Caco-2 (cell line): ENCODE data around the gene DGKQ. TPM values are rescaled to one million over a fixed set of nuclear protein-coding genes. Genes with fewer than 3 reads are reported as not detected.

ENCODE experiments used
- BruUV-seq: library from RNA; stranded (reverse); fragments of 400-500 nt; replicated peaks from 2 replicates; lab custom pipeline; 2021; lab: Mats Ljungman, UMichigan
- CTCF ChIA-PET: fragments of 300-600 bp; sonication (Branson Sonifier 250); formaldehyde crosslinking; loops from one replicate; lab custom pipeline; 2022; ENCODE audit warnings: antibody characterized with exemption; lab: Charles Lee
- POLR2A ChIA-PET: fragments of 300-600 bp; sonication (Branson Sonifier 250); formaldehyde crosslinking; loops from one replicate; lab custom pipeline; 2022; ENCODE audit warnings: antibody characterized with exemption; lab: Charles Lee
- DNase-seq, 2 experiments: peaks; one replicate each; pipeline versions ENCODE4 v3.0.0 to v3.0.0-alpha.2; 2020 to 2022
- H3K27me3 ChIP-seq: replicated peaks from 2 replicates; pipeline ENCODE4 v1.6.0; 2011; ENCODE audit warnings: low read length; ENCODE audit not compliant: control insufficient read depth, insufficient read depth
- H3K36me3 ChIP-seq: 2 replicates; pipeline ENCODE4 v1.5.1; 2011; ENCODE audit warnings: low read length; ENCODE audit not compliant: control insufficient read depth, insufficient read depth
- H3K4me1 ChIP-seq: fragments of 250-450 bp; sonication (Bioruptor Pico); 2 replicates; pipeline ENCODE4 v1.5.1; 2020; ENCODE audit warnings: mild to moderate bottlenecking
- H3K4me3 ChIP-seq: 2 replicates; pipeline ENCODE4 v1.5.1; 2011; ENCODE audit warnings: low read depth, mild to moderate bottlenecking, control low read depth, low read length
- H3K9me3 ChIP-seq: fragments of 250-450 bp; sonication (Bioruptor Pico); 2 replicates; pipeline ENCODE4 v1.5.1; 2020; ENCODE audit warnings: mild to moderate bottlenecking, moderate library complexity
- H3K27ac Mint-ChIP-seq: one replicate; pipeline ENCODE4 v1.8.0; 2022; ENCODE audit warnings: mixed read lengths; ENCODE audit not compliant: unreplicated experiment
- H3K27me3 Mint-ChIP-seq: one replicate; pipeline ENCODE4 v1.8.0; 2022; ENCODE audit warnings: mixed read lengths; ENCODE audit not compliant: insufficient read depth, unreplicated experiment
- H3K36me3 Mint-ChIP-seq: one replicate; pipeline ENCODE4 v1.8.0; 2022; ENCODE audit warnings: mild to moderate bottlenecking, mixed read lengths; ENCODE audit not compliant: insufficient read depth, unreplicated experiment
- H3K4me1 Mint-ChIP-seq: one replicate; pipeline ENCODE4 v1.8.0; 2022; ENCODE audit warnings: low read depth, mixed read lengths; ENCODE audit not compliant: unreplicated experiment
- H3K4me3 Mint-ChIP-seq: one replicate; pipeline ENCODE4 v1.8.0; 2022; ENCODE audit warnings: mild to moderate bottlenecking, moderate library complexity, mixed read lengths; ENCODE audit not compliant: unreplicated experiment
- H3K9me3 Mint-ChIP-seq: one replicate; pipeline ENCODE4 v1.8.0; 2022; ENCODE audit warnings: mixed read lengths; ENCODE audit not compliant: unreplicated experiment
- CTCF ChIP-seq, 2 experiments: fragments of 200-600 bp in 1 of 2; IDR thresholded peaks; 1 replicate in 1 of 2; 2 replicates in 1 of 2; pipeline versions ENCODE4 v1.5.1 to v1.8.0; 2011 to 2022; ENCODE audit warnings: antibody characterized with exemption in 1 of 2, control low read depth in 1 of 2, inconsistent platforms in 1 of 2, low read depth in 1 of 2, low read length in 1 of 2, mild to moderate bottlenecking in 1 of 2, moderate library complexity in 1 of 2; ENCODE audit not compliant: insufficient read depth in 1 of 2, severe bottlenecking in 1 of 2, unreplicated experiment in 1 of 2
- intact Hi-C: fragments of 100-400 bp; cut with micrococcal nuclease; formaldehyde crosslinking; loops from one replicate; pipeline ENCODE4 v1.10.0; 2022; ENCODE audit not compliant: unreplicated experiment
- total RNA-seq: library from RNA; stranded (reverse); gene quantifications from 2 replicates; pipeline ENCODE4 v1.2.3, GENCODE V29; 2022

The DGKQ gene
- total RNA-seq, 1 experiment from 2014 or later, result 14.1 TPM

GRCh38 chr4:963276-964225 lies 9.8 kb downstream of the DGKQ start:
- no peaks in the 10 kb centered on the region for H3K4me1 ChIP-seq
- Mint-ChIP-seq H3K27ac (no peak overlapping the region), H3K27me3 (no peaks in the 10 kb centered on the region), H3K9me3 (no peaks in the 10 kb centered on the region), H3K4me3 (no peak overlapping the region), H3K4me1 (no peaks in the 10 kb centered on the region), H3K36me3 (peaks cover 24% of the 10 kb centered on the region)
- H3K27me3 ChIP-seq, result no peaks in the 10 kb centered on the region
- TF ChIP-seq CTCF (IDR thresholded peaks at IDR 0.05; ENCODE audit: insufficient read depth in 1 of 2, low read depth in 1 of 2, low read length in 1 of 2, severe bottlenecking in 1 of 2, unreplicated experiment in 1 of 2), result no peak
- POLR2A ChIA-PET, result no interaction called here
- no peaks in the 10 kb centered on the region for H3K9me3 ChIP-seq
- no peak for DNase-seq
- CTCF ChIA-PET, result no interaction called here
- no peaks in the 10 kb centered on the region; the same call in 1 of the 2 replicates for H3K36me3 ChIP-seq
- BruUV-seq, result no TSS peak
- intact Hi-C loops, result no loop called here
- no peak overlapping the region for H3K4me3 ChIP-seq

- intact Hi-C loops, result no loop called here
- POLR2A ChIA-PET, result no interaction called here
- no peaks in the 10 kb centered on the region for H3K4me1 ChIP-seq
- no peak for TF ChIP-seq CTCF (IDR thresholded peaks at IDR 0.05; ENCODE audit: insufficient read depth in 1 of 2, low read depth in 1 of 2, low read length in 1 of 2, severe bottlenecking in 1 of 2, unreplicated experiment in 1 of 2)
- H3K27me3 Mint-ChIP-seq, result no peaks in the 10 kb centered on the region
- H3K36me3 ChIP-seq, result no peaks in the 10 kb centered on the region; the same call in 1 of the 2 replicates
- BruUV-seq, result no TSS peak
- H3K4me3 ChIP-seq, result no peak overlapping the region
- no peaks in the 10 kb centered on the region for H3K27me3 ChIP-seq
- H3K9me3 ChIP-seq, result no peaks in the 10 kb centered on the region
- CTCF ChIA-PET, result no interaction called here
- no peak for DNase-seq
- H3K4me3 Mint-ChIP-seq, result no peak overlapping the region
- no peaks in the 10 kb centered on the region for H3K4me1 Mint-ChIP-seq
- no peaks in the 10 kb centered on the region for H3K9me3 Mint-ChIP-seq
- peaks cover 32% of the 10 kb centered on the region for H3K36me3 Mint-ChIP-seq
- H3K27ac Mint-ChIP-seq, result no peak overlapping the region
Observed at GRCh38 chr4:962231-963208, 10.8 kb downstream of the DGKQ start.
